NCI-H524 treated with DMSO at 0.1 percent for 48 hours (cell line): ENCODE results near the gene VSTM2A.
"Not testable (repeated sequence)": the region's sequence is repeated elsewhere in the genome, so short reads cannot be mapped to it uniquely, and the experiment has no call there.

Source experiments
- DNase-seq: peaks from one replicate; lab custom pipeline; 2025; lab: John Stamatoyannopoulos, UW

Gene VSTM2A, protein sequence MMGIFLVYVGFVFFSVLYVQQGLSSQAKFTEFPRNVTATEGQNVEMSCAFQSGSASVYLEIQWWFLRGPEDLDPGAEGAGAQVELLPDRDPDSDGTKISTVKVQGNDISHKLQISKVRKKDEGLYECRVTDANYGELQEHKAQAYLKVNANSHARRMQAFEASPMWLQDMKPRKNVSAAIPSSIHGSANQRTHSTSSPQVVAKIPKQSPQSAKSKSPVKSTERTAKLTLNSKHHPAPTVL

DNA sequence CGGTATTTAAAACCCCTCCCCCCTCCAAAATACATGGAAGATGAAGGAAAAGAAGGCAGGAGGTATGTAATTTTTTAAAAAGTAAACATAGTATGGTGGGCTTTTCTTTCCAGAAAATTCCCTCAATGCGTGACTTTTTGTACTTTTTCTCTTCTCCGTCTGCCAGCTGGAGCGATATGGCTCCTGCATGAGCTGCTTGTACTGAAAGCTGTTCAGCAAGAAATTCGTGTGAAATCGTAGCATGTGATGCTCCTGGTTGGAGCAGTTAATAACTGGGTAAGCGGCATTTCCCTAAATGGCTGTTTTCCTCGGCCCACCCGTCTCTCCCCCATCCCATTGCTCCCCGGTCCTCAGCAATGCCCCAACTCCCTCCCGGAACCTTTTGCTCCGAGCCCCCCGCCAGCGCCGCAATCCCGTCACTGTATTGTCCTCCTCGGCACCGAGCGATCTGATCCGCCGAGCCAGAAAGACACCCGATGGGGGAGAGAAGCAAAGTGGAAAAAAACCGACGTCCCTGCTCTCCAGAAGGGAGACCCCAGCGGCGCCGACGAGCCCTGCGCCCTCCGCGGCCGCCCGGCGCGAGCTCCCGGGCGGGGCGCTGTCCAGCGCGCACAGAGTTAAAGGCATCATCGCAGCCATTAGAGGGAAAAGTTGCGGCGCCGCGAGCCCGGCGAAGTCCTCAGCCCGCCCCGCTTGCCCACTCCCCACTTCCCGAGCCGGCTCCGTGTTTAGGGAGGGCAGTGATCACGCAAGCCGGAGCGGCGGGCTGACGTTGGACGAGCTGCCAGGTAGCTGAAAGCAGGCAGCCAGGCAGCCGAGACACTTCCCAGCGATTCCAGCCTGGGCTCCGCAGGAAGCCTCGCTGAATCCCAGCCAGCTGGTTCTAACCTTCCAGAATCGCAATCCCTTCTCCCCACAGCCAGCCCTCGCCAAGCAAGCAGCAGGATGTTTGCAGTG, at the start of gene VSTM2A:
Gene VSTM2A, plus strand, starts transcription at position 707 of the 957 bp plus-strand sequence. CDS start 356 bp downstream, outside the sequence.
- peak; percentile 22 for DNase-seq

GRCh38 chr7:54504531-54504930, 37.6 kb upstream of the VSTM2A start:
- DNase-seq: not testable (repeated sequence)

DNA sequence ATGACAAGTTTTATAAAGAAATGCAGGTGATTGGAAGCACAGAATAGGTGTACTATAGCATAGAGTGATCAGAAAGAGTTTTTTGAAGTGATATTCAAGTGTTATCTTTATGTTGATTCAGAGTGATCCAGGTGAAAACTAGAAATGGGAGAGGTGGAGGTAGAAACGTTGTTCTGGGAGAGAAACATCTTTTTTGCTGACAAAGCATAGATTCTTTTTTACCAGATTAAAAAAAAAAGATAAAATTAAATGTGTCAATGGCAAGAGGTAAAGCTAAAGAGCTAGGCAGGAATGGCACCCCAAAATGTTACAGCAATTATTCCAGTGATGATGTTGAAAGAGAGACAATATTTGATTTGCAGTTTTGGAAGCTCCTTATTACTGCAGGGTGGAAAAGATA, 12.6 kb upstream of the VSTM2A start:
- DNase-seq: no peak

GRCh38 chr7:54538122-54538521, 4.1 kb upstream of the VSTM2A start:
- no peak for DNase-seq

- no peak for DNase-seq
Measured at GRCh38 chr7:54543051-54543488, 895 bp downstream of the VSTM2A start.

DNA sequence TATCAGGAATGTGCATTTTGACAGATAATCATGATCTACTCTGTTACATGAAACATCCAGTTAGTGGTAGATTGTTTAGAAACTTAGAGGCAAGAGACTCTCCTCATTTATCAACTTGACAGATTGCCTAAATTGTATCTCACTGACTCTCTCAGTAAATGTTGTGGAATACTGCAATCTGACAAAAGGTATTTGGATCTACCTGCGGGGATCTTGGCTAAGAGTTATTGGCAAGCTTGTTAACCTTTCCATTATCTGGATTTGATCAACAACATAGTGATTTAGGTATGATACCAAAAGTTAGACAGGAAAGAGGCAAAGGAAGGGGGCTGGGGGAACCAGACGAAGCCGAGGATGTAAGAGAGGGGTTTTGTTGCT, 2.0 kb downstream of the VSTM2A start:
- DNase-seq: no peak

GRCh38 chr7:54544527-54545240, 2.5 kb downstream of the VSTM2A start:
- no peak for DNase-seq

- no peak for DNase-seq
Measured at GRCh38 chr7:54545241-54545563, 3.0 kb downstream of the VSTM2A start.

DNA sequence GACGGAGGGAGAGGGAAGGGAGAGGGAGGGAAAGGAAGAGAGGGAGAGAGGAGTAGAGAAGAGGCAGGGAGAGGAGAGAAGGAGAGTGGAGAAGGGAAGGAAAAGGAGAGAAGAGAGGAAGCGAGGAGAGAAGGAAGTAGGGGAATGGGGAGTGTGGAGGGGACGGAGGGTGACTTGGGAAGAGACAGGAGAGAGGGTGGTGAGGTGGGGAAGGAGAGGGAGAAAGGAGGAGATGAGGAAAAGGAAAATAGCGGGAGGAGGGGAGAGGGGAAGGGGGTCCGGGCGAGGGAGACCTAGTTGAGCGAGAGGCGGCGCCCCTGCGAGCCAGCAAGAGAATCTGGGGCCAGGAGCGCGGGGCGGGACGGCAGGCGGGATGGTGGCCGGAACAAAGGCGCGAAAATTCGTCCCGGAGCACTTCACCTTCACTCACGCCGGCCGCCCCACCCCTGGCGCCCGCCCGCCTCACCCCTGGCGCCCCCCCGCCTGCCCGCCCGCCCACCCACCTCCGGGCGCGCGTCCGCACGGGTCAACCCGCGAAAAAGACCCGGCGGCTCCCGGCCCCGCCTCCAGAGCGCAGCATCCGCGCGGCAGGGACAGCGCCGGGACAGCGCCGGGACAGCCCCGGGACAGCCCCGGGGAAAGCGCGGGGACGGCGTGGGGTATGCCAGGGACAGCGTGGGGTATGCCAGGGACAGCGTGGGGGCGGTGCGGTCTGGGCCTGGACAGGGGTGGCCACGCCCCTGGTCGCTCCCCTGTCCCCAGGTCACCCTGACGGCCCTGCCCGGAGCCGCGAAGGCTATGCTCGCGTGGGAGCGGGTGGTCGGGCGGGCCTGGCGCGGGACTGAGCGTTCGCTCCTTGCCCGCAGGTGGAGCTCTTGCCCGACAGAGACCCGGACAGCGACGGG, 4.2 kb downstream of the VSTM2A start:
- no peak for DNase-seq

- DNase-seq: no peak
Measured at GRCh38 chr7:54546986-54547314, 4.8 kb downstream of the VSTM2A start.

GRCh38 chr7:54550471-54550870, 8.3 kb downstream of the VSTM2A start:
- no peak for DNase-seq

DNA sequence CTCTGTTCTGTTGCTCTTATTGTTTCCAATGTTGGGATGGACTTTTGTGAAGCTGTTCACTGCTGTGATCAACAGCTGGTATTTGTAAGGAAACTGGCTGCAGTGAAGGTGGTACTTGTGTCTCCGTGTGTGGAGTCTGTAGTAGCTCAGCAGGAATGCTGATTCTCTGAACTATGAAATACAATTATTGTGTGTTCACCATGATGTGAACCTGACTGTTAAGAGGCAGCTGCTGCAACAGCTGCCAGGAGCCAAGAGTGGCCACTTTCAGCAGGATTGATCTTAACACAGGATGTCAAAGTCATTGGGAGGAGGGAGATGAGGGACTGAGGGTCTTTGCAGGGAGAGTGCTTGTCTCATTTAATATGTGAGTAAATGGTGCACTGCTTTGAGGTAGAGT, 13.9 kb downstream of the VSTM2A start:
- DNase-seq: peak; percentile 65

DNA sequence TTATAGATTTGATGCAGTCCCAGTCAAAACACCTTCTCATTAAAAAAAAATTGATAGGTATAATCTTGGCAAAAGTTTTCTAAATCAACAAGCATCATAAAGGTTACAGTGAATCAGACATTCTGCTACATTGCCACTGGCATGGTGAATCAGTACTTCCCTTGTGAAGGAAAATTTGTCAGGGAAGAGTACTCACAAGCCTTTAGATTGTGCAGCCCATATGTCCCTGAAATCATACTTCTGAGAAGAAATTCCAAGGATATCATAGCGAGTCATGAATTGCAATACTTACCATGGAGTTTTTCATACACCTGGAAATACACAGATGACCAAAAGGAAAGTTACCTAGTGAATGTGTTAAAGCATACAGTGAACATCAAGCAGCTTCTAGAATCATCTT, 17.2 kb downstream of the VSTM2A start:
- DNase-seq: no peak

DNA sequence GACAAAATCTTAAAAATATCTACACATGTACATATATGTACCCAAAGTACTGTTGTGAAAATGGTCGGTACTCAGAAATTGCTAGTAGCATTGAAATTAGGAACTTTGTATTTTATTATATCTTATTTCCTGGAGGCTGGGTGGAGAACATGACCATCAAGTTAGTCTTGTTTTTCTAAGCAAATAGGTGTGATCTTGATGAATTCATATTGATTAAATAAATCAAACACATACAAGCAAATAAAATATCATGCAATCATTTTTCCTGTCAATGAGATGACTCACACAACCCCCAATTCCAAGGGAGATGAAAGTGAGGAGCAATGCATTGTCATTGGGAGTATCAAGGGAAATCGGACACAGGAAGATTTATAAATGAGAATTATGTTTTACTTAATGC, 18.0 kb downstream of the VSTM2A start:
- DNase-seq: no peak

DNA sequence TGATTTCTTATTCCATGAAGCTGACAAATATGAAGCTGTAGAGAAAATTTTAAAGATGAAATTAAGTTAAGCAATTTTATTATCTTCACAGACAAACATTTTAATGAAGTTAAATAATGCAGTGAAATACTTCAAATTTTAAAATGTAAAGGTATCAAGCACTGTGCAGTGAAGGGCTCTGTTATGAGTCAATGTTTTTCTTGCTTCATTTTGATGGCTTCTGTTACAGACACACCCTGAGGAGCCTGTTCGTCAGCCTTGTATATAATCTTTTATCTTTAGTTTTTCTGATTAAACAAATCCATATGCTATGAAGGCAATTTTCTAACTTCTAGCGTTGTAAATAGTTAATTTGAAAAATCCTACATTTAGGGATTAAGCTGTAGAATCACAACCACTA, 18.5 kb downstream of the VSTM2A start:
- DNase-seq: no peak

GRCh38 chr7:54563329-54563916, 21.2 kb downstream of the VSTM2A start:
- DNase-seq: no peak

- DNase-seq: no peak
Measured at GRCh38 chr7:54565432-54565831, 23.3 kb downstream of the VSTM2A start.

DNA sequence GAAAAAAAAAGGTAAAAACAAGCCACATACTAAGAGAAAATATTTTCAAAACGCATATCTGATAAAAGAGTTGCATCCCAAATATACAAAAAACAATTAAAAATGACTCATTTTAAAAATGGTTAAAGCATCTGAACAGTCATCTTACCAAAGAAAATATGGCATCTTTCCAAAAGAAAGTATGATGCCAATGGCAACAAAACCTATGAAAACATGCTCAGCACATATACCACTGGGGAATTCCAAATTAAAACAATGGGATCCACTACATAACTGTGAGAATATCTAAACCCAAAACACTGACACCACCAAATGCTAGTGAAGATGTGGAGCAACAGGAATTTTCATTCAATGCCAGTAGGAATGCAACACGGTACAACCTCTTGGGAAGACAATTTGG, 39.3 kb downstream of the VSTM2A start:
- DNase-seq: no peak

DNA sequence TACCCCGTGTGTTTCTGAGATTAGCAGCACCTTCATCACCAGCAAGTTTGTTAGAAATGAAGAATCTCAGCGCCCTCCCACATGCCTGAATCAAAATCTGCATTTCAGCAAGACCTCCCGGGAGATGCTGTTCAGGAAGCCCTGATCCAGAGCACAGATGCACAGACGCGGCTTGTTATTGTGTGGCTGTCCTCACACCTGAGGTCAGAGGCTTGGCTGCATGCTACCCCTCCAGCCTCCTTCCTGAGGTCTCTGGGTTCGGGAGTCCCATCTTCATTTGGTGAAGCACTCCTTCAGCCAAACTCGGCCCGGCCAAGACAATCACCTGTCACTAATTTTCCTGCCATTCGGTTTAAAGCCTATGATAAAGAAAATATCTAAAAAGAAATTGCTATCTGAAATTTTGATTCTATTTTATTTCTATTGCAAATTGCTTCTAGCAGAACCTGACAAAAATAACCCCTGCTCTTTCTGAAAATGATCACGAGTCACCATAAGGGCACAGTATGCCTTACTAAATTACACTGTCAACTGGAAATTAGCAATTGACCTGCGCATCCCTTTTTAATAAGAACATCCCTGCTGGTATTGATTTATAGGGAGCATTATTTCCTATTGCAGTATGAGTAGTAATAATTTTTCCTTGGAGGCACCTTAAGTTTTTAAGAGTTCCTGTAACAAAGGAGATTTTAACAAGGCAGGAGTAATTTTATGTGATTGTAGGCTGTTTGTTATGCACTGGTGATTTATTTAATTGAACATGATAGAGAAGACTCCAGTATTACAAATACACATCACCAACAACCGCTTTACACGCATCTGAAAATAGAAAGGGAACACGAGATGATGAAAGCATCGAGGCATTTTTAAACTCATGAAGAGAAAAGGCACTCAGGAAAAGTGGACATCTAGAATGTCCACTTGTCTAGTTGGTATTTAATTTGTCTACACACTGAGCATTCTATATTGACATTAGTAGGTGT, 49.5 kb downstream of the VSTM2A start:
- DNase-seq: no peak

DNA sequence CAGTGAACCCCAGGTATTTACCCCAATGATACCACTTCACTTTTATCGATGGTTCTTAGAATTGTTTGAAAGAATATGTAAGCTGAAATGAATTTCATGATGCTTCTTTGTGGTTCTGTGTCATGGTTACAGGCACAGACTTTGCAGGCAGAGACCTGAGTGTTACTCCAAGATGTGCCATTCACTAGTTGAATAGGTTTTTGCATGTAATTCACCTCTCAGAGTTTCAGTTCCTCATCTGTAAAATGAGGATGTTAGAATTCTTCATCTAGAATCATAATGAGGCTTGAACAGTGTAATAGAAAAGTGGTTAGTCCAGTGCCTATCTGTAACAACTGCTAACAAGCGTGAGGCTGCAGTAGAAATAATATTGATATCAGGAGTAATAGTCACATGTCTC, 54.6 kb downstream of the VSTM2A start:
- no peak for DNase-seq
